ENCODE measurements around the gene DOCK3. TPM values are rescaled to one million over a fixed set of nuclear protein-coding genes. Genes with fewer than 3 reads are reported as not detected.
"Not testable (repeated sequence)": the region's sequence is repeated elsewhere in the genome, so short reads cannot be mapped to it uniquely, and the experiment has no call there.

DOCK3 gene
- total and polyA plus RNA-seq, 4 donors = 0.01 to 0.08 (median 0.06) TPM; not detected in 1

GRCh38 chr3:51386852-51387229 is 712.1 kb downstream of the DOCK3 start:
- no peak for DNase-seq (ENCODE audit: low spot score)
- H3K4me3 ChIP-seq (ENCODE audit: low read depth in 1 of 3, low read length in 3 of 3) = peak overlapping the region; percentile 63 to 94 (median 90)
- peaks cover 6 to 15% (median 13%) of the 10 kb centered on the region in 4 donors for H3K36me3 ChIP-seq (ENCODE audit: control insufficient read depth in 4 of 4, insufficient read depth in 3 of 4, low read depth in 1 of 4, low read length in 3 of 4)
- H3K9ac ChIP-seq (ENCODE audit: low read depth in 1 of 2, low read length in 2 of 2) = peak overlapping the region; percentile 1 to 22
- TF ChIP-seq RAD21 (IDR thresholded peaks at IDR 0.05) (no peak), ATF3 (IDR thresholded peaks at IDR 0.05) (no peak), NR2F2 (IDR thresholded peaks at IDR 0.05) (no peak)
- WGBS = 72% methylated on average over 5 of the region's 5 CpGs
- peak overlapping the region in 1 of 2 donors; percentile 24 for H3K27ac ChIP-seq (ENCODE audit: low read depth in 1 of 2, low read length in 2 of 2)
- H3K27me3 ChIP-seq (ENCODE audit: control insufficient read depth in 4 of 4, insufficient read depth in 4 of 4, low read length in 3 of 4) = no peaks in the 10 kb centered on the region
- H3K9me3 ChIP-seq (ENCODE audit: control insufficient read depth in 4 of 4, low read length in 3 of 4) = no peaks in the 10 kb centered on the region
- H3K4me1 ChIP-seq (ENCODE audit: control insufficient read depth in 4 of 4, insufficient read depth in 4 of 4, low read length in 3 of 4) = peaks cover 0 to 58% (median 48%) of the 10 kb centered on the region in 4 donors

- 44% methylated on average over 6 of the region's 6 CpGs for WGBS
- not testable (repeated sequence) for DNase-seq (ENCODE audit: low spot score); H3K9ac ChIP-seq (ENCODE audit: low read depth in 1 of 2, low read length in 2 of 2); H3K9me3 ChIP-seq (ENCODE audit: control insufficient read depth in 4 of 4, low read length in 3 of 4); H3K27ac ChIP-seq (ENCODE audit: low read depth in 1 of 2, low read length in 2 of 2); H3K27me3 ChIP-seq (ENCODE audit: control insufficient read depth in 4 of 4, insufficient read depth in 4 of 4, low read length in 3 of 4)
- Histone ChIP-seq H3K4me3 (ENCODE audit: low read depth in 1 of 3, low read length in 3 of 3) (peak overlapping the region in 1 of 3 donors; percentile 63), H3K36me3 (ENCODE audit: control insufficient read depth in 4 of 4, insufficient read depth in 3 of 4, low read depth in 1 of 4, low read length in 3 of 4) (peaks cover 6 to 15% (median 13%) of the 10 kb centered on the region in 4 donors), H3K4me1 (ENCODE audit: control insufficient read depth in 4 of 4, insufficient read depth in 4 of 4, low read length in 3 of 4) (peaks cover under 1 to 62% (median 51%) of the 10 kb centered on the region in 4 donors)
These were observed 712.6 kb downstream of the DOCK3 start for GRCh38 chr3:51387281-51387680.

- no peak overlapping the region for H3K27ac ChIP-seq (ENCODE audit: low read depth in 1 of 2, low read length in 2 of 2)
- 74% methylated on average over 6 of the region's 6 CpGs for WGBS
- H3K4me3 ChIP-seq (ENCODE audit: low read depth in 1 of 3, low read length in 3 of 3) = no peak overlapping the region
- no peaks in the 10 kb centered on the region for H3K9me3 ChIP-seq (ENCODE audit: control insufficient read depth in 4 of 4, low read length in 3 of 4)
- peaks cover 5 to 72% (median 60%) of the 10 kb centered on the region in 4 donors for H3K4me1 ChIP-seq (ENCODE audit: control insufficient read depth in 4 of 4, insufficient read depth in 4 of 4, low read length in 3 of 4)
- H3K27me3 ChIP-seq (ENCODE audit: control insufficient read depth in 4 of 4, insufficient read depth in 4 of 4, low read length in 3 of 4) = no peaks in the 10 kb centered on the region
- no peak for DNase-seq (ENCODE audit: low spot score)
- TF ChIP-seq NR2F2 (IDR thresholded peaks at IDR 0.05) (no peak), MAX (IDR thresholded peaks at IDR 0.05) (no peak), TAF1 (conservative IDR thresholded peaks at IDR 0.05) (no peak), RAD21 (IDR thresholded peaks at IDR 0.05) (peak in 1 of 2 donors; percentile 11), RXRA (IDR thresholded peaks at IDR 0.05) (no peak), ZBTB33 (IDR thresholded peaks at IDR 0.05) (no peak), FOXA2 (IDR thresholded peaks at IDR 0.05) (no peak), FOXA1 (IDR thresholded peaks at IDR 0.05) (no peak), EGR1 (IDR thresholded peaks at IDR 0.05; ENCODE audit: low read depth in 2 of 2) (no peak), CTCF (IDR thresholded peaks at IDR 0.05; ENCODE audit: low read depth, low read length, missing input control) (peak; percentile 10)
- H3K36me3 ChIP-seq (ENCODE audit: control insufficient read depth in 4 of 4, insufficient read depth in 3 of 4, low read depth in 1 of 4, low read length in 3 of 4) = peaks cover 9 to 17% (median 14%) of the 10 kb centered on the region in 4 donors
- no peak overlapping the region for H3K9ac ChIP-seq (ENCODE audit: low read depth in 1 of 2, low read length in 2 of 2)
These were observed 713.7 kb downstream of the DOCK3 start for GRCh38 chr3:51388286-51389029.

Measured in liver (tissue), 9 donors.